ENCODE measurements around the gene EFTUD2.
"Not testable (repeated sequence)": the region's sequence is repeated elsewhere in the genome, so short reads cannot be mapped to it uniquely, and the experiment has no call there.

Gene EFTUD2

GRCh38 chr17:44808656-44809388 lies 90.4 kb downstream of the EFTUD2 start:
- ATAC-seq: not testable (repeated sequence)

GRCh38 chr17:44808156-44808555 lies 91.1 kb downstream of the EFTUD2 start:
- ATAC-seq: no peak

More at GRCh38 chr17:44808656-44809388, 90.4 kb downstream of the EFTUD2 start:
- DNase-seq: not testable (repeated sequence)

GRCh38 chr17:44807817-44808155 lies 91.5 kb downstream of the EFTUD2 start:
- no peak for DNase-seq
- ATAC-seq: no peak

More at GRCh38 chr17:44808156-44808555, 91.1 kb downstream of the EFTUD2 start:
- DNase-seq: no peak

GRCh38 chr17:44807093-44807816 lies 92.0 kb downstream of the EFTUD2 start:
- ATAC-seq: no peak
- no peak for DNase-seq

- DNase-seq: no peak
- no peak for ATAC-seq
These were observed 94.7 kb downstream of the EFTUD2 start for GRCh38 chr17:44804302-44805089.

GRCh38 chr17:44801880-44802279 lies 97.4 kb downstream of the EFTUD2 start:
- ATAC-seq (no peak), DNase-seq (no peak)

Data from stimulated activated naive CD8-positive, alpha-beta T cell treated with anti-CD3 and anti-CD28 coated beads, Interleukin-15, Interleukin-2, amounts not matched to agents 100 U/mL and 50 U/mL, for 24 hours (primary cell).